Hepatocyte (in vitro differentiated cells): Measurements from ENCODE around the gene PLEKHM3. TPM values are rescaled to one million over a fixed set of nuclear protein-coding genes. Genes with fewer than 3 reads are reported as not detected.

Source experiments
- DNase-seq: peaks from one replicate; pipeline ENCODE4 v3.0.0-alpha.2; 2016; ENCODE audit warnings: low spot score
- H2AFZ ChIP-seq: fragments of 200-600 bp; sonication (generic); 2 replicates; pipeline ENCODE4 v1.6.0; 2016; ENCODE audit warnings: antibody characterized with exemption, mild to moderate bottlenecking
- H3K27ac ChIP-seq: fragments of 200-600 bp; sonication (generic); 2 replicates; pipeline ENCODE4 v1.5.1; 2016; ENCODE audit warnings: mild to moderate bottlenecking
- H3K27me3 ChIP-seq: fragments of 200-600 bp; sonication (generic); 2 replicates; pipeline ENCODE4 v1.6.1; 2016
- H3K36me3 ChIP-seq: fragments of 200-600 bp; sonication (generic); replicated peaks from 2 replicates; pipeline ENCODE4 v1.5.1; 2016; ENCODE audit warnings: low read depth; ENCODE audit not compliant: insufficient read depth
- H3K4me1 ChIP-seq: fragments of 200-600 bp; sonication (generic); 2 replicates; pipeline ENCODE4 v1.5.1; 2016; ENCODE audit warnings: mild to moderate bottlenecking, moderate library complexity; ENCODE audit not compliant: insufficient read depth
- H3K4me2 ChIP-seq: fragments of 200-600 bp; sonication (generic); 2 replicates; pipeline ENCODE4 v1.6.0; 2016
- H3K4me3 ChIP-seq: fragments of 200-600 bp; sonication (generic); 2 replicates; pipeline ENCODE4 v1.5.1; 2016; ENCODE audit warnings: mild to moderate bottlenecking
- H3K79me2 ChIP-seq: fragments of 200-600 bp; sonication (generic); 2 replicates; pipeline ENCODE4 v1.6.0; 2017; ENCODE audit warnings: mild to moderate bottlenecking
- H3K9me2 ChIP-seq: fragments of 200-600 bp; sonication (generic); replicated peaks from 2 replicates; pipeline ENCODE4 v1.6.0; 2017; ENCODE audit warnings: mild to moderate bottlenecking; ENCODE audit not compliant: insufficient read depth
- H3K9me3 ChIP-seq: fragments of 200-600 bp; sonication (generic); 2 replicates; pipeline ENCODE4 v1.5.1; 2016; ENCODE audit warnings: low read depth, mild to moderate bottlenecking
- H4K20me1 ChIP-seq: fragments of 200-600 bp; sonication (generic); 2 replicates; pipeline ENCODE4 v1.6.0; 2016; ENCODE audit warnings: mild to moderate bottlenecking; ENCODE audit not compliant: insufficient read depth, poor library complexity, severe bottlenecking
- CTCF ChIP-seq: fragments of 200-600 bp; sonication (generic); IDR thresholded peaks from 2 replicates; pipeline ENCODE4 v1.5.1; 2016; ENCODE audit warnings: antibody characterized with exemption, mild to moderate bottlenecking; ENCODE audit not compliant: poor library complexity
- EZH2 ChIP-seq: fragments of 200-600 bp; sonication (generic); IDR thresholded peaks from 2 replicates; pipeline ENCODE4 v1.6.1; 2016; ENCODE audit warnings: antibody characterized with exemption, mild to moderate bottlenecking, borderline replicate concordance
- EZH2phosphoT487 ChIP-seq: fragments of 200-600 bp; sonication (generic); IDR thresholded peaks from one replicate; pipeline ENCODE4 v1.6.1; 2018; ENCODE audit warnings: antibody characterized with exemption, mild to moderate bottlenecking, low read depth, moderate library complexity; ENCODE audit not compliant: unreplicated experiment, severe bottlenecking
- WGBS: methylation state at CpG from one replicate; pipeline ENCODE4 v1.1.6; 2016; ENCODE audit warnings: low lambda C conversion rate; ENCODE audit errors: missing lambda C conversion rate; 5-methylcytosine and 5-hydroxymethylcytosine counted together
- polyA plus RNA-seq: library from polyadenylated mRNA; unstranded; fragments of >200 nt; fragmentation: Nextera tagmentation; extraction: Ambion mirVana; gene quantifications from 2 replicates; pipeline ENCODE4 v1.2.1, GENCODE V29; 2016
- total RNA-seq: library from RNA; depleted of rRNA; stranded (reverse); fragments of >200 nt; gene quantifications from 2 replicates; pipeline ENCODE4 v1.2.3, GENCODE V29; 2014

Gene PLEKHM3
- total and polyA plus RNA-seq, 2 experiments from 2014 or later, result 4.2 to 11.1 TPM

GRCh38 chr2:207868855-207869596, 156.3 kb downstream of the PLEKHM3 start:
- Histone ChIP-seq H3K9me3 (no peaks in the 10 kb centered on the region), H4K20me1 (no peaks in the 10 kb centered on the region), H3K79me2 (no peaks in the 10 kb centered on the region), H3K4me2 (no peak overlapping the region), H2AFZ (no peak overlapping the region), H3K4me3 (no peak overlapping the region), H3K9me2 (no peaks in the 10 kb centered on the region), H3K4me1 (peaks cover 11% of the 10 kb centered on the region), H3K36me3 (no peaks in the 10 kb centered on the region), H3K27me3 (no peaks in the 10 kb centered on the region), H3K27ac (peak overlapping the region; percentile 76)
- 74% methylated on average over 5 of the region's 5 CpGs for WGBS
- DNase-seq, result no peak
- TF ChIP-seq CTCF (no peak), EZH2 (no peak), EZH2phosphoT487 (no peak)

- 90% methylated on average over 1 of the region's 1 CpG for WGBS
- DNase-seq, result no peak
- Histone ChIP-seq H3K9me3 (no peaks in the 10 kb centered on the region), H3K9me2 (no peaks in the 10 kb centered on the region), H3K27ac (no peak overlapping the region), H3K4me2 (no peak overlapping the region), H2AFZ (no peak overlapping the region), H3K79me2 (no peaks in the 10 kb centered on the region), H4K20me1 (no peaks in the 10 kb centered on the region), H3K36me3 (no peaks in the 10 kb centered on the region), H3K4me1 (peaks cover 11% of the 10 kb centered on the region), H3K27me3 (no peaks in the 10 kb centered on the region), H3K4me3 (no peak overlapping the region)
- no peak for TF ChIP-seq CTCF
- no peak for TF ChIP-seq EZH2
- TF ChIP-seq EZH2phosphoT487, result no peak
These were observed 157.4 kb downstream of the PLEKHM3 start for GRCh38 chr2:207867905-207868304.

GRCh38 chr2:207867056-207867455, 158.3 kb downstream of the PLEKHM3 start:
- Histone ChIP-seq H4K20me1 (no peaks in the 10 kb centered on the region), H3K9me3 (no peaks in the 10 kb centered on the region), H3K4me1 (peaks cover 11% of the 10 kb centered on the region), H2AFZ (no peak overlapping the region), H3K79me2 (no peaks in the 10 kb centered on the region), H3K4me3 (no peak overlapping the region), H3K27ac (no peak overlapping the region), H3K36me3 (no peaks in the 10 kb centered on the region), H3K9me2 (no peaks in the 10 kb centered on the region), H3K4me2 (no peak overlapping the region), H3K27me3 (no peaks in the 10 kb centered on the region)
- TF ChIP-seq EZH2 (no peak), CTCF (no peak), EZH2phosphoT487 (no peak)
- DNase-seq, result no peak
- 92% methylated on average over 3 of the region's 3 CpGs for WGBS

- Histone ChIP-seq H3K4me1 (peaks cover 6% of the 10 kb centered on the region), H4K20me1 (no peaks in the 10 kb centered on the region), H3K9me2 (no peaks in the 10 kb centered on the region), H3K4me3 (no peak overlapping the region), H3K36me3 (no peaks in the 10 kb centered on the region), H3K9me3 (no peaks in the 10 kb centered on the region), H3K27me3 (no peaks in the 10 kb centered on the region), H3K27ac (no peak overlapping the region), H3K79me2 (no peaks in the 10 kb centered on the region), H3K4me2 (no peak overlapping the region), H2AFZ (no peak overlapping the region)
- DNase-seq, result no peak
- TF ChIP-seq EZH2phosphoT487 (no peak), EZH2 (no peak), CTCF (no peak)
- WGBS, result 94% methylated on average over 5 of the region's 5 CpGs
These were observed 160.1 kb downstream of the PLEKHM3 start for GRCh38 chr2:207865210-207865609.
